HG03139 (cell line): ENCODE measurements around the gene POLR2F.

Source experiments
- ATAC-seq: cut with Tn5 transposase; IDR thresholded peaks from one replicate; pipeline ENCODE4 v1.9.1; 2021; ENCODE audit not compliant: unreplicated experiment

The POLR2F gene

DNA sequence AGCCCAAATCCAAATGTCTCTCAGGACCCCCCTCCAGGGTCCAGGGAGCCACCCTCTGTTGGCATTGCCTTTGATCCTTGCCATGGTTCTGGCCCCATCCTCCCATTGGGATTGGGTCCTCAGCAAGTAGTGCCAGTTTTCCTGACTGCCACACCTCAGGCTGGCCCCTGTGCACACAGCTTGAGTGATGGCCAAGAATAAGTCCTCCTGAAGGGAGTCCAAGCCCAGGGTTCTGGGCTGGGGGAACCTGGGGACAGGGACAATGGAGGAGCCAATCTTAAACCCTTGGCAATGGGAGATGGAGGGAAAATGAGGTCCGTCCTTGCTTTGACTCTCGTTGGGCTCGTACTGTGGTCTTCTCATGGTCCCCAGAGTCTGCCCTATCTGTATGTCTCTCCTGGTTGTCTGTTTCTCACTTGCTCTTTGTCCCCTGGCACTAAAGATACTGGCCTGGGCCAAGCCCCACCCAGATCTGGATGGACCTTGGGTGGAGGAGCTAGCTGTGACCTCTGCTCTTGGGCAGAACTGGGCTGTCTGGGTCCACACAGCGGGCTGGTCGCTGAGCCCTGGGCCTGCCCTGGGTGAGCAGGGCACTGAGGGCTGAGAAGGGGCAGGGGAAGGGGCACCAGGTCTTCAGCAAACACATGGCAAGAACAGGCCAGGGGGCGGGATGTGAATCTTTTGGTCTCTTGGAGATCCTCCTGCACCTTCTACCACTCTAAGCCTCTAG is 27.9 kb downstream of the POLR2F start:
- no peak for ATAC-seq

DNA sequence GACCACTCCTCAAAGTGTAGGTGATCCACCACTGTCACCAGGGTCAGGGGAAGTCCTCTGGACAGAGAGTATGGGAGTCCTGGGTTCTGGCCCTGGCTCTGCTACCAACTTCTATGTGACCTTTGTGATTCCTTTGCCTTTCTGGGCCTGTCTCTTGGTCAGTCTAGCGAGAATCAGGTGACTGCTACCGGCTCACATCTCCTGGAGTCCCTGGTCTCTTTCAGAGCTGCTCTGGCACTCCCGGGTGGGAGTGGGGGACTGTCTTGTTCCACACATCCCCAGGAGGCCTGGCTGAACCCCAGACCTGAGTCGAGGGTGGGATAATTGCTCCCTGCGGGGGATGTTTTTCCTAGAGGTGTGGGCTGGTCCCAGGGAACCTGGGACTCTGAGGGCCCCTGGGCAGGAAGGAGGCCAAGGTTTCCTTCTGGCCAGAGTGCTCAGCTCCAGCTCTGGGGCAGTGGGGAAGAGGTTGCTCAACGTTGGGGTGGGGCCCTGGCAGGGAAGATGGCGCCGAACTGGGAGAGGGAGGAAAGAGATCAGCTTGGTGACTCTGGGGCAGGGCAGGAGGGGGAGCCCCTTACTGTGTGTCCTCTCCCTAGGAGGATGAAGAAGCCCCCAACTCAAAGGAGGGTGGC is 28.8 kb downstream of the POLR2F start:
- no peak for ATAC-seq

DNA sequence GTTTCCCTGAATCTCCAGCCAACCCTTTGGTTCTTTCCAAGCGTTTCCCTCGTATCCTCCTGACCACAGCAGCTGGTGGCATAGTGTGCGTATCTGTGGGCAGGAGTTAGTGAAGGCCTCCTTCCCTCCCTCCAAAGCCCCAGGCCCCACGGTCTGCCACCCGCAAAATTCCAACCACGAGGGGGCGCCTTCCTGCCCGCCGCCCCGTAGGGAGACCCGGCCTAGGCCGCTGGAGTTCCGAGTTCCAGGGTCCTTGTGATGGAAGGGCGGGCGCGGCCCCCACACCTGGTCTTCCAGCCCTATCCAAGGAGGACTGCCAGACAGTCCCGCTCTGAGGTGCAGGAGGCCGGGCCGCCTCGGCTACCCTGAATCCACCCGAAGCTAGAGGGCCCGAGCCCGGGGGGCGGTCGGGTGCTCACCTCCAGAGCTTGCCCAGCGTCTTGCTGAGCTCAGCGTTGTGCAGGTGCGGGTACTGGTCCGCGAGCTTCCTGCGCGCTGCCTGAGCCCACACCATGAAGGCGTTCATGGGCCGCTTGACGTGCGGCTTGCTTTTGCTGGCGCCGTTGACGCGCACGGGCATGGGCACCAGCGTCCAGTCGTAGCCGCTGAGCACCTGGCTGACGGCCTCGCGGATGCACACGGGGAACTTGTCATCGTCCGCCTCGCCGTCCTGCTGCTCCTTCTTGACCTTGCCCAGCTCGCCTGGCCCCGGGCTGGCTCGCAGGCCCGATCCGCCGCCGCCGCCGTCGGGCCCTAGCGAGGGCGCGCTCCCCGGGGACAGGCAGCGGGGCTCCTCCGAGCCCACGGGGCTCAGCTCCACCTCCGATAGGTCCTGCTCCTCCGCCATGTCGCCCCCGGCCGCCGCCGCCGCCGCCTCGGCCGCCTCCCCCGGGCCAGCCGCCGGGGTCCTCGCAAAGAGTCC is 29.7 kb downstream of the POLR2F start:
- ATAC-seq = no peak

- ATAC-seq = no peak
Measured at GRCh38 chr22:37983860-37984791, 30.6 kb downstream of the POLR2F start, which contains the start of gene SOX10. Gene SOX10, minus strand, starts transcription at chr22:37984555. Its CDS starts 771 bp downstream, at chr22:37983784.

DNA sequence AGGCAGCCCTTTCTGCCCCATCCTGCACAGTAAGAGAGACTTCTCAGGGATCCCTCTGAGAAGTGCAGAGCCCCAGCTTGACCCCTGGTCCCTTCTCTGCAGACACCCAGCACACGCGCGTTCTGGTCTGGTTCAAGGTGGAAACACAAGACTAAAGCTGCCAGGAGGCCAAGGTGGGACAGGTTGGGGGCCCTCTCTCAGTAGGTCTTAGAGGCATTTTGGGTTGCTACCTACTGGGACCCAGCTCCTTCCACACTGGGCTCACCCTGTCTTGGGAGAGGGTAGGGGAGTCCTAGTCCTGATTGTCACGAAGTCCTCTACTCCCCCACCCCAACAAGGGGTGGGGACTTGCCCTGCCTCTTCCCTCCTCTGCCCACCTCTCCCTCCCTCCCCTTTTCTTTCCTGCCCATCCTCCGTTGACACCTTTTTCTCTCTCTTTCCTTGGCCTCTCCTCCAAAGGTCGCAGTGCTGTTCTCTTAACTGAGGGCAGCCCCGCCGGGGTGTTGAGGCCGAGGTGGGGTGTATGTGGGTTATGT is 31.6 kb downstream of the POLR2F start:
- ATAC-seq = no peak

DNA sequence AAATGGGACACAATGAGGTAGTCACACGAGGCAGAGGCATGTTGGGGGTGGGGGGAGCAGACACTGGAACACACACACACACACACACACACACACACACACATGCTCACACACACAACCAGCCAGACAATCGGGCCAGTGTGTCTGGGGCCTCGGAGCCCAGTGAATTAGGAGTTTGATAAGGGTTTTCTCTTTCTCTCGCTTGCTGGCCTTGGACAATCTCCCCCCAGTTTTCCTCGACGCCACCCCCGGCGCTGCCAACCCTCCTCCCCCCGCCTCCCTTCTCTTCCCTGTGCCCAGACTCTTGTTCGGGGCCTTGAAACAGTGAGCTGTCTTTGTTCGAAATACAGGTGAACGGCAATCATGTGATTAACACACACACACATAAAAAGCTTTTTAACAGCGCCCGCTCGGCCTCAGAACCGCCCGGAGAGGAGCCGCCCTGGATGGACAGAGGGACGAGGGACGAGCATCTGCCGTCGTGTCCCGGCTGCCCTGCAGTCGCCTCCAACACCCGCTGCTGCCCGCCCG is 32.3 kb downstream of the POLR2F start:
- no peak for ATAC-seq

- ATAC-seq = no peak
Measured at GRCh38 chr22:37986371-37986770, 32.9 kb downstream of the POLR2F start.

- no peak for ATAC-seq
Measured at GRCh38 chr22:37989146-37990045, 35.9 kb downstream of the POLR2F start.

- no peak for ATAC-seq
Measured at GRCh38 chr22:37990301-37990700, 36.8 kb downstream of the POLR2F start.

GRCh38 chr22:37990862-37991261 is 37.4 kb downstream of the POLR2F start:
- no peak for ATAC-seq

DNA sequence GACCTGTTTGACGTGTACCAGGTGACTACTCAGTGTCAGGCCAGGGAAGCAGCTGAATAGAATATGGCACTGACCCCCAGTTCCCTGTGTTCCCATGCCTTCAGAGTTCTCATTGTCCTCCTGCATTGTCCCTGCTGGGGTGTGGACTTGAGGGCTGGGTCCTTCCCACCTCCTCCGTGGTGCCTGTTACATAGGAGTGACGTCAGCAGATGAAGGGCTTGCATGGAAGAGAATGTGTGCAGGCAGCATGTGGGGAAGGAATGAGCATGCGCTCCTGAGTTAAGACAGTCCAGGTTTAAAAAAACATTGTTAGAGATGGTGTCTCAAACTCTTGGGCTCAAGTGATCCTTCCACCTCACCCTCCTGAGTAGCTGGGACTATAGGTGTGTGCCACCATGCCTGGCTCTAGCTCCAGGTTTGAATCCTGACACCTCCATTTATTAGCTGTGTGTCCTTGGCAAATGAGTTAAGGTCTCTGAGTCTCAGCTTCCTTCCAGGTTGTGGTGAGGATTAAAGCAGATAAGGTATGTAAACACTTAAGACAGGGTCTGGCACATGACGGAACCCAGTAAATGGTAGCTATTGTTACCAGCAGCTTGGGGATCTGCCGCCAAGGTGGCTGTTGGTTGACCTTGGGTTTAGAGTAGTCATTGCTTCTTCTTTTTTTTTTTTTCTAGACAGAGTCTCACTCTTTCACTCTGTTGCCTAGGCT is 38.4 kb downstream of the POLR2F start:
- no peak for ATAC-seq

- no peak for ATAC-seq
Measured at GRCh38 chr22:37994049-37994448, 40.5 kb downstream of the POLR2F start.

DNA sequence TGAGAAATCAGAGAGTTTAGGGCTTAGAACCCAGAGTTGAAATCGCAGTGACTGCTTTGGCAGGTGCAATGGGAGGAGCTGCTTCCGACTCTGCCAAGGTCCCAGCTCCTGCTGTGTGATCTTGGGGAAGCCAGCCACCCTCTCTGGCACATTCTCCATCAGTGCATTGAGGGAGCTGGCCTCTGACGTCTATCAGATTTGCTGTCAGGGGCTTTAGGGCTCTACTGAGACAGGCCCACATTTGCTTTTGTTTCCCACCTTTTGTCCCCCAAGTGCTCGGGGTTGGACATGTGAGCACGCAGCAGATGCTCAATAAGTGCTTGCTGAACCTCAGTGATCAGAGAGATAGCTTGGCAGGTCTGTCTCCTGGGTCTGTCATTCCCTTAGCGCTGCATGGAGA is 41.5 kb downstream of the POLR2F start:
- ATAC-seq = no peak

DNA sequence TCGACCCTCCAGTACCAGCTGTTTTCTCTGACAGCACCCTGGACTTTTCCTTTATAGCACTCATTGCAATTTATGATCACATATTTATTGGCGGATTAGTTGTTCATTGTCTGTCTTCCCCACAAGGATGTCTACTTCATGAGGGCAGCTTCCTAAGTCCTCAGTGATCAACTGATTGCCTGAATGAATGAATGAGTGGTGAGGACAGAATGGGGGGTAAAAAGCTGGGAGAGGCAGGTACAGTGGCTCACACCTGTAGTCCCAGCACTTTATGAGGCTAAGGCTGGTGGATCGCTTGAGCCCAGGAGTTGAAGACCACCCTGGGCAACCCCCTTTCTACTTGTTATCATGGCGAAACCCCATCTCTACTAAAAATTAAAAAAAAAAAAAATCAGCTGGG is 42.0 kb downstream of the POLR2F start:
- ATAC-seq = no peak

- ATAC-seq = no peak
Measured at GRCh38 chr22:37996079-37996478, 42.6 kb downstream of the POLR2F start.

GRCh38 chr22:37996515-37997246 is 43.2 kb downstream of the POLR2F start:
- no peak for ATAC-seq

DNA sequence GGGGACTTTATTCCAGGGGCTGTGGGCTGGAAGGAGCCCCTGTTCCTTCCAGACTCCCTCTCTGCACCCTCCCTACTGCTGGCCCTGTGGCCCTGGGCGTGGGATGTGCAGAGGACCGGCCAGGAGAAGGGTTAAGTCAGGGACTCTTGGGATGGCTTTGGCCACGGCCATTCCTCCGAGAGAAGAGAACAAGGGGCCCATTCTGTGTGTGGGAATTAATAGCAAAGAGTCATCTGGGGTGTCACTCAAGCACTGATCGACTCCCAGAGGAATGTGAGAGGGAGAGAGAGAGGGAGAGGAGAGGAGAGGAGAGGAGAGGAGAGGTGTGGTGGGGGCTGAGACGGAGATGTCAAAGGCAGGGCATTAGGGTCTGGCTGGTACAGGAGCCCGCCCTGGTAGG is 45.0 kb downstream of the POLR2F start:
- ATAC-seq = no peak

- no peak for ATAC-seq
Measured at GRCh38 chr22:37999236-37999635, 45.7 kb downstream of the POLR2F start.
